ENCODE results near the gene AP4E1. TPM values are rescaled to one million over a fixed set of nuclear protein-coding genes. Genes with fewer than 3 reads are reported as not detected.
"Not testable (repeated sequence)": the region's sequence is repeated elsewhere in the genome, so short reads cannot be mapped to it uniquely, and the experiment has no call there.

AP4E1 gene
- total RNA-seq, 2 donors from 2014 or later = 5.4 to 11.9 TPM

- peaks cover 10% of the 10 kb centered on the region in 2 donors for H3K4me1 ChIP-seq (ENCODE audit: control insufficient read depth in 1 of 2, low read depth in 2 of 2)
- H3K4me3 ChIP-seq = no peak overlapping the region
- H3K27me3 ChIP-seq (replicated peaks; ENCODE audit: insufficient read depth) = no peaks in the 10 kb centered on the region
- DNase-seq (ENCODE audit: low spot score) (no peak), ATAC-seq (ENCODE audit: insufficient number of reproducible peaks, low FRiP score, low read depth) (no peak)
- H3K36me3 ChIP-seq = no peaks in the 10 kb centered on the region
- H3K9me3 ChIP-seq = no peaks in the 10 kb centered on the region
- no peak overlapping the region for H3K27ac ChIP-seq
- no peak for TF ChIP-seq CTCF (IDR thresholded peaks at IDR 0.05)
Measured at GRCh38 chr15:50943638-50944037, 35.2 kb downstream of the AP4E1 start.

GRCh38 chr15:50944672-50945071 is 36.2 kb downstream of the AP4E1 start:
- H3K36me3 ChIP-seq = no peaks in the 10 kb centered on the region
- no peaks in the 10 kb centered on the region for H3K27me3 ChIP-seq (replicated peaks; ENCODE audit: insufficient read depth)
- H3K9me3 ChIP-seq = no peaks in the 10 kb centered on the region
- no peak overlapping the region for H3K27ac ChIP-seq
- no peak for ATAC-seq (ENCODE audit: insufficient number of reproducible peaks, low FRiP score, low read depth)
- DNase-seq (ENCODE audit: low spot score) = no peak
- H3K4me1 ChIP-seq (ENCODE audit: control insufficient read depth in 1 of 2, low read depth in 2 of 2) = peaks cover 3 to 6% of the 10 kb centered on the region in 2 donors
- no peak for TF ChIP-seq CTCF (IDR thresholded peaks at IDR 0.05)
- H3K4me3 ChIP-seq = no peak overlapping the region

- no peak overlapping the region for H3K27ac ChIP-seq
- no peak for TF ChIP-seq CTCF (IDR thresholded peaks at IDR 0.05)
- no peaks in the 10 kb centered on the region for H3K27me3 ChIP-seq (replicated peaks; ENCODE audit: insufficient read depth)
- ATAC-seq (ENCODE audit: insufficient number of reproducible peaks, low FRiP score, low read depth) = no peak
- H3K4me3 ChIP-seq = no peak overlapping the region
- H3K9me3 ChIP-seq = no peaks in the 10 kb centered on the region
- DNase-seq (ENCODE audit: low spot score) = no peak
- H3K36me3 ChIP-seq = peaks cover 2% of the 10 kb centered on the region
- H3K4me1 ChIP-seq (ENCODE audit: control insufficient read depth in 1 of 2, low read depth in 2 of 2) = no peaks in the 10 kb centered on the region
Measured at GRCh38 chr15:50945725-50946124, 37.2 kb downstream of the AP4E1 start.

- not testable (repeated sequence) for DNase-seq (ENCODE audit: low spot score); H3K27ac ChIP-seq; H3K27me3 ChIP-seq (replicated peaks; ENCODE audit: insufficient read depth); H3K9me3 ChIP-seq; H3K4me1 ChIP-seq (ENCODE audit: control insufficient read depth in 1 of 2, low read depth in 2 of 2); ATAC-seq (ENCODE audit: insufficient number of reproducible peaks, low FRiP score, low read depth); H3K4me3 ChIP-seq
- H3K36me3 ChIP-seq = peaks cover 12% of the 10 kb centered on the region
Measured at GRCh38 chr15:50950745-50951144, 42.3 kb downstream of the AP4E1 start.

GRCh38 chr15:50953302-50953701 is 44.8 kb downstream of the AP4E1 start:
- no peaks in the 10 kb centered on the region for H3K27me3 ChIP-seq (replicated peaks; ENCODE audit: insufficient read depth)
- peaks cover 20% of the 10 kb centered on the region for H3K36me3 ChIP-seq
- DNase-seq (ENCODE audit: low spot score) (no peak), ATAC-seq (ENCODE audit: insufficient number of reproducible peaks, low FRiP score, low read depth) (no peak)
- H3K9me3 ChIP-seq = no peaks in the 10 kb centered on the region
- H3K4me3 ChIP-seq = no peak overlapping the region
- no peaks in the 10 kb centered on the region for H3K4me1 ChIP-seq (ENCODE audit: control insufficient read depth in 1 of 2, low read depth in 2 of 2)
- no peak overlapping the region for H3K27ac ChIP-seq
- TF ChIP-seq CTCF (IDR thresholded peaks at IDR 0.05) = no peak

GRCh38 chr15:50954837-50955236 is 46.4 kb downstream of the AP4E1 start:
- not testable (repeated sequence) for H3K4me1 ChIP-seq (ENCODE audit: control insufficient read depth in 1 of 2, low read depth in 2 of 2); H3K9me3 ChIP-seq; DNase-seq (ENCODE audit: low spot score); H3K27me3 ChIP-seq (replicated peaks; ENCODE audit: insufficient read depth); H3K4me3 ChIP-seq; H3K27ac ChIP-seq; ATAC-seq (ENCODE audit: insufficient number of reproducible peaks, low FRiP score, low read depth)
- peaks cover 35% of the 10 kb centered on the region for H3K36me3 ChIP-seq

Measured in thoracic aorta (tissue), 2 donors.